ENCODE results near the gene KLHL17.

DNA sequence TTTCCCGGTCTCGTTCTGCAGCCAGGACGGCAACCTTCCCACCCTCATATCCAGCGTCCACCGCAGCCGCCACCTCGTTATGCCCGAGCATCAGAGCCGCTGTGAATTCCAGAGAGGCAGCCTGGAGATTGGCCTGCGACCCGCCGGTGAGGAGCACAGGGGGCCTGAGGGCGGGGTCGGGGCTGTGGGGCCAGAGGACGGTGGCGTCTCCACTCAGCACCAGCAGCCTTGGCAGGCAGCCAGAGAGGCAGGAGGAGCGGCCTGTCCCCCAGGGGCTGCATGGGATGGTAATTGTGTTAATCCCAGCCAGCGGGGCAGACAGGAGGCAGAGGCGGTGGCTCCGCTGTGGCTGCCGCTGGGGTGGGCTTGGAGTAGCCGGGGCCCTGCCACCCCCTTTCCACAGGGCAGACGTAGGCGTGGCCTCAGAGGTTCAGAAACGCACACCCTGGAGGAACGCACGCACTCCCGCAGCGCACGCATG is 24.6 kb upstream of the KLHL17 start:
- TF ChIP-seq CTCF (IDR thresholded peaks at IDR 0.05; ENCODE audit: low read length) (no peak), EZH2 (optimal IDR thresholded peaks at IDR 0.05; ENCODE audit: low read depth, low read length) (no peak)
